Activated T-helper 17 cell treated with anti-CD3 and anti-CD28 coated beads, Interleukin-2, amount 50 U/mL, for 72 hours (primary cell): ENCODE measurements around the gene SRSF3. TPM values are rescaled to one million over a fixed set of nuclear protein-coding genes. Genes with fewer than 3 reads are reported as not detected.
A peak's percentile ranks its signal among the peaks of the same experiment; 100 is the strongest.

ENCODE experiments used
- ATAC-seq: fragments of 150-1000 bp; cut with Tn5 transposase; replicated peaks from 2 replicates; pipeline ENCODE4 v1.10.0; 2021; ENCODE audit warnings: mild to moderate bottlenecking, moderate library complexity
- H3K27ac Mint-ChIP-seq: one replicate; pipeline ENCODE4 v1.8.0; 2022; ENCODE audit warnings: mixed read lengths
- H3K27me3 Mint-ChIP-seq: one replicate; pipeline ENCODE4 v1.8.0; 2022; ENCODE audit warnings: mixed read lengths
- H3K36me3 Mint-ChIP-seq: one replicate; pipeline ENCODE4 v1.8.0; 2022; ENCODE audit warnings: low read depth, mild to moderate bottlenecking, mixed read lengths
- H3K4me1 Mint-ChIP-seq: one replicate; pipeline ENCODE4 v1.8.0; 2022; ENCODE audit warnings: mixed read lengths
- H3K4me3 Mint-ChIP-seq: one replicate; pipeline ENCODE4 v1.8.0; 2022; ENCODE audit warnings: mild to moderate bottlenecking, mixed read lengths
- H3K9me3 Mint-ChIP-seq: one replicate; pipeline ENCODE4 v1.8.0; 2022; ENCODE audit warnings: mixed read lengths
- total RNA-seq, 2 donors: library from RNA; stranded (reverse); gene quantifications; one replicate each; pipeline ENCODE4 v1.2.3, GENCODE V29; 2022

Gene SRSF3
- total RNA-seq, 2 donors from 2014 or later, result 277 to 473 TPM

- Mint-ChIP-seq H3K9me3 (no peaks in the 10 kb centered on the region), H3K4me1 (peaks cover 11% of the 10 kb centered on the region), H3K36me3 (peaks cover 30% of the 10 kb centered on the region), H3K4me3 (no peak overlapping the region), H3K27ac (no peak overlapping the region), H3K27me3 (no peaks in the 10 kb centered on the region)
- ATAC-seq, result no peak
Measured at GRCh38 chr6:36618366-36619355, 24.5 kb downstream of the SRSF3 start.

- Mint-ChIP-seq H3K27ac (no peak overlapping the region), H3K9me3 (no peaks in the 10 kb centered on the region), H3K4me3 (no peak overlapping the region), H3K4me1 (peaks cover 8% of the 10 kb centered on the region), H3K27me3 (no peaks in the 10 kb centered on the region), H3K36me3 (peaks cover 5% of the 10 kb centered on the region)
- ATAC-seq, result no peak
Measured at GRCh38 chr6:36621371-36621855, 27.3 kb downstream of the SRSF3 start.

GRCh38 chr6:36622901-36623546 lies 28.9 kb downstream of the SRSF3 start:
- Mint-ChIP-seq H3K4me1 (peaks cover 16% of the 10 kb centered on the region), H3K36me3 (peaks cover 5% of the 10 kb centered on the region), H3K27me3 (no peaks in the 10 kb centered on the region), H3K27ac (no peak overlapping the region), H3K9me3 (no peaks in the 10 kb centered on the region), H3K4me3 (no peak overlapping the region)
- peak; percentile 25 for ATAC-seq

- Mint-ChIP-seq H3K4me3 (no peak overlapping the region), H3K4me1 (peaks cover 17% of the 10 kb centered on the region), H3K36me3 (no peaks in the 10 kb centered on the region), H3K9me3 (no peaks in the 10 kb centered on the region), H3K27ac (no peak overlapping the region), H3K27me3 (no peaks in the 10 kb centered on the region)
- ATAC-seq, result peak; percentile 83
Measured at GRCh38 chr6:36623547-36624459, 29.6 kb downstream of the SRSF3 start.

GRCh38 chr6:36624461-36625157 lies 30.4 kb downstream of the SRSF3 start:
- H3K36me3 Mint-ChIP-seq, result no peaks in the 10 kb centered on the region
- H3K27me3 Mint-ChIP-seq, result no peaks in the 10 kb centered on the region
- ATAC-seq, result no peak
- H3K27ac Mint-ChIP-seq, result no peak overlapping the region
- H3K4me3 Mint-ChIP-seq, result no peak overlapping the region
- H3K9me3 Mint-ChIP-seq, result no peaks in the 10 kb centered on the region
- H3K4me1 Mint-ChIP-seq, result peaks cover 17% of the 10 kb centered on the region

- no peak for ATAC-seq
- H3K4me1 Mint-ChIP-seq, result peaks cover 17% of the 10 kb centered on the region
Measured at GRCh38 chr6:36625158-36625919, 31.2 kb downstream of the SRSF3 start.

GRCh38 chr6:36626636-36627035 lies 32.5 kb downstream of the SRSF3 start:
- H3K27ac Mint-ChIP-seq, result peak overlapping the region; percentile 25
- no peaks in the 10 kb centered on the region for H3K9me3 Mint-ChIP-seq
- no peak for ATAC-seq
- no peaks in the 10 kb centered on the region for H3K36me3 Mint-ChIP-seq
- H3K27me3 Mint-ChIP-seq, result no peaks in the 10 kb centered on the region
- H3K4me1 Mint-ChIP-seq, result peaks cover 17% of the 10 kb centered on the region
- H3K4me3 Mint-ChIP-seq, result no peak overlapping the region

More at GRCh38 chr6:36625158-36625919, 31.2 kb downstream of the SRSF3 start:
- H3K9me3 Mint-ChIP-seq, result no peaks in the 10 kb centered on the region
- H3K36me3 Mint-ChIP-seq, result no peaks in the 10 kb centered on the region
- H3K27ac Mint-ChIP-seq, result no peak overlapping the region
- no peaks in the 10 kb centered on the region for H3K27me3 Mint-ChIP-seq
- H3K4me3 Mint-ChIP-seq, result no peak overlapping the region

GRCh38 chr6:36627141-36627540 lies 33.0 kb downstream of the SRSF3 start:
- H3K36me3 Mint-ChIP-seq, result no peaks in the 10 kb centered on the region
- no peaks in the 10 kb centered on the region for H3K9me3 Mint-ChIP-seq
- H3K4me1 Mint-ChIP-seq, result peaks cover 17% of the 10 kb centered on the region
- H3K27me3 Mint-ChIP-seq, result no peaks in the 10 kb centered on the region
- H3K4me3 Mint-ChIP-seq, result no peak overlapping the region
- peak overlapping the region; percentile 25 for H3K27ac Mint-ChIP-seq
- no peak for ATAC-seq

- ATAC-seq, result no peak
- Mint-ChIP-seq H3K9me3 (no peaks in the 10 kb centered on the region), H3K36me3 (no peaks in the 10 kb centered on the region), H3K4me1 (peaks cover 17% of the 10 kb centered on the region), H3K27me3 (no peaks in the 10 kb centered on the region), H3K27ac (peak overlapping the region; percentile 25), H3K4me3 (no peak overlapping the region)
Measured at GRCh38 chr6:36627801-36628246, 33.7 kb downstream of the SRSF3 start.

- no peaks in the 10 kb centered on the region for H3K36me3 Mint-ChIP-seq
- no peak overlapping the region for H3K4me3 Mint-ChIP-seq
- H3K27ac Mint-ChIP-seq, result peak overlapping the region; percentile 28
- no peaks in the 10 kb centered on the region for H3K9me3 Mint-ChIP-seq
- peaks cover 8% of the 10 kb centered on the region for H3K4me1 Mint-ChIP-seq
- H3K27me3 Mint-ChIP-seq, result no peaks in the 10 kb centered on the region
- no peak for ATAC-seq
Measured at GRCh38 chr6:36629784-36630183, 35.6 kb downstream of the SRSF3 start.

GRCh38 chr6:36631326-36632011 lies 37.3 kb downstream of the SRSF3 start:
- Mint-ChIP-seq H3K36me3 (no peaks in the 10 kb centered on the region), H3K4me3 (no peak overlapping the region), H3K27ac (no peak overlapping the region), H3K4me1 (peaks cover 8% of the 10 kb centered on the region), H3K9me3 (no peaks in the 10 kb centered on the region), H3K27me3 (no peaks in the 10 kb centered on the region)
- ATAC-seq, result no peak

GRCh38 chr6:36633370-36633769 lies 39.2 kb downstream of the SRSF3 start:
- no peak overlapping the region for H3K4me3 Mint-ChIP-seq
- H3K27ac Mint-ChIP-seq, result no peak overlapping the region
- no peaks in the 10 kb centered on the region for H3K4me1 Mint-ChIP-seq
- H3K27me3 Mint-ChIP-seq, result no peaks in the 10 kb centered on the region
- no peaks in the 10 kb centered on the region for H3K9me3 Mint-ChIP-seq
- no peaks in the 10 kb centered on the region for H3K36me3 Mint-ChIP-seq
- no peak for ATAC-seq
